GM23338 (cell line): Measurements from ENCODE around the gene SLC29A1. TPM values are rescaled to one million over a fixed set of nuclear protein-coding genes. Genes with fewer than 3 reads are reported as not detected.

Experiments
- ATAC-seq: fragments of 200-7000 bp; cut with Tn5 transposase; 3 replicates; pipeline ENCODE4 v1.9.1; 2020
- DNase-seq: peaks from one replicate; pipeline ENCODE4 v3.0.0-alpha.2; 2015; ENCODE audit warnings: low spot score
- H2AFZ ChIP-seq: fragments of 200-600 bp; sonication (generic); 2 replicates; pipeline ENCODE4 v1.8.0; 2016; ENCODE audit warnings: antibody characterized with exemption, mild to moderate bottlenecking, moderate library complexity
- H3F3A ChIP-seq: fragments of 200-600 bp; sonication (generic); replicated peaks from 2 replicates; pipeline ENCODE4 v1.8.0; 2017; ENCODE audit warnings: antibody characterized with exemption, mixed run types, low read depth
- H3K27ac ChIP-seq: fragments of 200-600 bp; sonication (generic); 2 replicates; pipeline ENCODE4 v1.6.1; 2016; ENCODE audit warnings: low read depth
- H3K27me3 ChIP-seq: fragments of 200-600 bp; sonication (generic); 2 replicates; pipeline ENCODE4 v1.8.0; 2016; ENCODE audit warnings: mild to moderate bottlenecking, mixed run types, moderate library complexity; ENCODE audit not compliant: insufficient read depth
- H3K36me3 ChIP-seq: fragments of 200-600 bp; sonication (generic); 2 replicates; pipeline ENCODE4 v1.8.0; 2016; ENCODE audit warnings: mild to moderate bottlenecking; ENCODE audit not compliant: insufficient read depth
- H3K4me1 ChIP-seq: fragments of 200-600 bp; sonication (generic); 2 replicates; pipeline ENCODE4 v1.8.0; 2016; ENCODE audit warnings: mild to moderate bottlenecking, moderate library complexity; ENCODE audit not compliant: insufficient read depth
- H3K4me2 ChIP-seq: fragments of 200-600 bp; sonication (generic); 2 replicates; pipeline ENCODE4 v1.7.1; 2017; ENCODE audit warnings: mixed run types
- H3K4me3 ChIP-seq: fragments of 200-600 bp; sonication (generic); 2 replicates; pipeline ENCODE4 v1.6.1; 2016; ENCODE audit warnings: mixed run types
- H3K79me2 ChIP-seq: fragments of 200-600 bp; sonication (generic); replicated peaks from 2 replicates; pipeline ENCODE4 v1.8.0; 2017; ENCODE audit warnings: mild to moderate bottlenecking; ENCODE audit not compliant: insufficient read depth
- H3K9me2 ChIP-seq: fragments of 200-600 bp; sonication (generic); 2 replicates; pipeline ENCODE4 v1.8.0; 2017; ENCODE audit not compliant: insufficient read depth
- H4K20me1 ChIP-seq: fragments of 200-600 bp; sonication (generic); replicated peaks from 2 replicates; pipeline ENCODE4 v1.8.0; 2017; ENCODE audit warnings: mild to moderate bottlenecking; ENCODE audit not compliant: insufficient read depth
- H3K27ac Mint-ChIP-seq: 2 replicates; pipeline ENCODE4 v1.8.0; 2020; ENCODE audit warnings: inconsistent platforms, mild to moderate bottlenecking, moderate library complexity, mixed read lengths
- H3K27me3 Mint-ChIP-seq: 3 replicates; pipeline ENCODE4 v1.8.0; 2022; ENCODE audit warnings: low read depth, mild to moderate bottlenecking, moderate library complexity, mixed read lengths, inconsistent platforms; ENCODE audit not compliant: insufficient read depth, poor library complexity
- H3K36me3 Mint-ChIP-seq: 3 replicates; pipeline ENCODE4 v1.8.0; 2021; ENCODE audit warnings: low read depth, mild to moderate bottlenecking, inconsistent platforms, moderate library complexity, mixed read lengths
- H3K4me1 Mint-ChIP-seq: 3 replicates; pipeline ENCODE4 v1.8.0; 2020; ENCODE audit warnings: mild to moderate bottlenecking, inconsistent platforms, mixed read lengths
- H3K4me3 Mint-ChIP-seq: 3 replicates; pipeline ENCODE4 v1.8.0; 2021; ENCODE audit warnings: moderate library complexity, mild to moderate bottlenecking, inconsistent platforms, mixed read lengths
- H3K9me3 Mint-ChIP-seq: 3 replicates; pipeline ENCODE4 v1.8.0; 2020; ENCODE audit warnings: moderate library complexity, mild to moderate bottlenecking, inconsistent platforms, mixed read lengths
- ETS1 ChIP-seq: IDR thresholded peaks from 2 replicates; pipeline ENCODE4 v1.6.1; 2016; ENCODE audit warnings: antibody characterized with exemption
- EZH2phosphoT487 ChIP-seq: fragments of 200-600 bp; sonication (generic); IDR thresholded peaks from one replicate; pipeline ENCODE4 v1.8.1; 2018; ENCODE audit warnings: antibody characterized with exemption; ENCODE audit not compliant: unreplicated experiment
- NANOG ChIP-seq: IDR thresholded peaks from 2 replicates; pipeline ENCODE4 v1.6.1; 2016; ENCODE audit warnings: antibody characterized with exemption, borderline replicate concordance
- REST ChIP-seq: IDR thresholded peaks from one replicate; pipeline ENCODE4 v1.6.1; 2018; ENCODE audit warnings: antibody characterized with exemption; ENCODE audit not compliant: unreplicated experiment
- STAT1 ChIP-seq: IDR thresholded peaks from one replicate; pipeline ENCODE4 v1.6.1; 2016; ENCODE audit warnings: antibody characterized with exemption; ENCODE audit not compliant: unreplicated experiment
- ZNF114 ChIP-seq: fragments of 250-450 bp; sonication (Bioruptor Pico); IDR thresholded peaks from 2 replicates; pipeline ENCODE4 v1.5.0; 2020; ENCODE audit warnings: mild to moderate bottlenecking, moderate library complexity
- ZNF331 ChIP-seq: fragments of 250-450 bp; sonication (Bioruptor Pico); IDR thresholded peaks from 2 replicates; pipeline ENCODE4 v1.5.0; 2020; ENCODE audit warnings: low read depth, mild to moderate bottlenecking, moderate library complexity
- ZNF462 ChIP-seq: fragments of 250-450 bp; sonication (Bioruptor Pico); IDR thresholded peaks from 2 replicates; pipeline ENCODE4 v1.5.0; 2020; ENCODE audit warnings: mild to moderate bottlenecking, moderate library complexity
- polyA plus RNA-seq: library from polyadenylated mRNA; unstranded; fragments of >200 nt; fragmentation: Nextera tagmentation; extraction: Ambion mirVana; gene quantifications from 2 replicates; pipeline ENCODE4 v1.2.1, GENCODE V29; 2016
- total RNA-seq: library from RNA; depleted of rRNA; stranded (reverse); fragments of >200 nt; shearing (Covaris generic); gene quantifications from 2 replicates; pipeline ENCODE4 v1.2.3, GENCODE V29; 2014

SLC29A1 gene
- total and polyA plus RNA-seq, 2 experiments from 2014 or later, result 73.1 to 169 TPM

GRCh38 chr6:44179648-44180047, 43.7 kb upstream of the SLC29A1 start (continued):
- TF ChIP-seq ZNF462 (CRISPR knock-in tag), result no peak
- TF ChIP-seq ZNF114 (CRISPR knock-in tag), result no peak
- TF ChIP-seq ZNF331 (CRISPR knock-in tag), result no peak

GRCh38 chr6:44180406-44180805, 43.0 kb upstream of the SLC29A1 start:
- Mint-ChIP-seq H3K27me3 (peaks cover 22% of the 10 kb centered on the region), H3K9me3 (no peaks in the 10 kb centered on the region), H3K36me3 (no peaks in the 10 kb centered on the region; the same call in 2 of the 3 replicates), H3K4me1 (peaks cover 28% of the 10 kb centered on the region), H3K4me3 (no peak overlapping the region), H3K27ac (no peak overlapping the region)
- no peaks in the 10 kb centered on the region for H4K20me1 ChIP-seq
- H3K4me3 ChIP-seq, result no peak overlapping the region
- no peaks in the 10 kb centered on the region for H3K9me2 ChIP-seq
- no peaks in the 10 kb centered on the region for H3F3A ChIP-seq
- H3K4me2 ChIP-seq, result no peak overlapping the region
- H3K4me1 ChIP-seq, result peaks cover 5% of the 10 kb centered on the region; the same call in 1 of the 2 replicates
- TF ChIP-seq ETS1, result no peak
- no peak for TF ChIP-seq NANOG
- no peak for TF ChIP-seq ZNF331 (CRISPR knock-in tag)
- TF ChIP-seq EZH2phosphoT487, result no peak
- no peak for TF ChIP-seq STAT1
- TF ChIP-seq REST, result no peak
- no peak overlapping the region for H3K27ac ChIP-seq
- H3K36me3 ChIP-seq, result no peaks in the 10 kb centered on the region
- no peak for ATAC-seq
- no peak for DNase-seq
- H3K79me2 ChIP-seq, result no peaks in the 10 kb centered on the region
- H2AFZ ChIP-seq, result no peak overlapping the region
- H3K27me3 ChIP-seq, result no peaks in the 10 kb centered on the region
